Large intestine (tissue), 3 donors: ENCODE data around the gene CXCL3. TPM values are rescaled to one million over a fixed set of nuclear protein-coding genes. Genes with fewer than 3 reads are reported as not detected.

Source experiments
- DNase-seq, 2 donors: peaks; one replicate each; pipeline versions ENCODE4 v3.0.0 to v3.0.0-alpha.2; 2013
- H3K27ac ChIP-seq: one replicate; pipeline ENCODE4 v1.5.1; 2013; ENCODE audit warnings: low read length
- H3K27me3 ChIP-seq: 2 replicates; pipeline ENCODE4 v1.6.1; 2013; ENCODE audit warnings: low read length; ENCODE audit not compliant: control insufficient read depth, insufficient read depth
- H3K36me3 ChIP-seq: 2 replicates; pipeline ENCODE4 v1.6.1; 2013; ENCODE audit warnings: low read length; ENCODE audit not compliant: control insufficient read depth, insufficient read depth
- H3K4me1 ChIP-seq: one replicate; pipeline ENCODE4 v1.6.1; 2013; ENCODE audit warnings: low read length; ENCODE audit not compliant: control insufficient read depth, insufficient read depth
- H3K4me3 ChIP-seq: one replicate; pipeline ENCODE4 v1.5.1; 2013; ENCODE audit warnings: low read length
- H3K9me3 ChIP-seq: one replicate; pipeline ENCODE4 v1.6.1; 2013; ENCODE audit warnings: mild to moderate bottlenecking, low read depth, low read length, moderate library complexity; ENCODE audit not compliant: control insufficient read depth
- WGBS: methylation state at CpG from one replicate; pipeline ENCODE4 v1.1.5; 2013; ENCODE audit warnings: low lambda C conversion rate; ENCODE audit not compliant: insufficient coverage; 5-methylcytosine and 5-hydroxymethylcytosine counted together
- polyA plus RNA-seq: library from polyadenylated mRNA; unstranded; fragments of 120-200 nt; gene quantifications from one replicate; pipeline ENCODE4 v1.2.1, GENCODE V29; 2013

The CXCL3 gene
- polyA plus RNA-seq, 1 donor = 1.4 TPM

DNA sequence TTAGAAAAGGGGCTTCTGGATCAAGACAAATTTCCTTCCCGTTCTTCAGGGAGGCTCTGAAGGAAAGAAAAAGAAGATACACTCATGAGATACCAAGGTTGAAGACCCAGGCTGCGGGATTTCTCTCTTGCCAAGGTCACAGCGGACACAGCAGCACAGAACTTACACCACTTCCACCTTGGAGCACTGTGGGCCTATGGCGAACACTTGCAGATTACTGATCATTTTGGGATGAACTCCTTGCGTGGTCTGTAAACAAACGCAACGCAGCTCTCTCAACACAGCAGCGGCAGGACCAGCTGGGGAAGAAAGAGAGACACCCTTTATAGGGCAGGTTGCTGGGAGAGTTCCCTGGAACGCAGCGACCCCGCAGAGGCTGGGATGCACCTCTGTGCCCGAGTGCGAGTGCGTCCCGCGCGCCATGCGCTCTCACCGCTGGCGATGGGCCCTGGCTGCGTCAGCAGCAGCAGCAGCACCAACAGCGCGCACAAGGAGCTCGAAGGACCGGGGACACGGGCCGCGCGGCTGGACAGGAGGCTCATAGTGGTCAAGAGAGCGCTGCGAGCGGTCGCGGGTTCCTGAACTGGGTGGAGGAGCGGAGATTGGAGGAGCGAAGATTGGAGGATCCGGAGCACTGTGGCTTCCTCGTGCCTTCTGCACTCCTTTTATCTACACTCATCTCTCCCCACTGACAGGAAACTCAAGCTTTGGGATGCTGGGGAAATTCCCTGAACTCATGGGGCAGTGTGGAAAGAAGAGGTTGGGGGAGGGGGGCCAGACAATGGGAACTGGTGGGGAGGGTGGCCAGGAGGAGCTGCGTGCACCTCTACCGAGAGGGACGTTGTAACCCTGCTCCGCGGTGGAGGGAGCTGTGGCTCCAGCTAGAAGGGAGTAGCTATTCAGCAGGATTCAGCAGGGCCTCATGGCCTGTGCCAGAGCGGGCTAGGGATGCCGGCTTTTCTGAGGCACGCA, 40.2 kb downstream of the CXCL3 start, which contains the start of gene CXCL5:
Gene CXCL5, minus strand, starts transcription at position 638 of the 972 bp plus-strand sequence. Its CDS starts 96 bp downstream, at position 542.
- DNase-seq = peak; percentile 16 to 62
- H3K36me3 ChIP-seq = no peaks in the 10 kb centered on the region
- no CpG with 5 or more reads among the region's 46 CpGs for WGBS
- H3K4me1 ChIP-seq = no peaks in the 10 kb centered on the region
- peaks cover 4% of the 10 kb centered on the region for H3K9me3 ChIP-seq
- peaks cover 5% of the 10 kb centered on the region for H3K27me3 ChIP-seq
- peak within 1 kb of the TSS; percentile 34 for H3K4me3 ChIP-seq
- H3K27ac ChIP-seq = no peak within 1 kb of the TSS

DNA sequence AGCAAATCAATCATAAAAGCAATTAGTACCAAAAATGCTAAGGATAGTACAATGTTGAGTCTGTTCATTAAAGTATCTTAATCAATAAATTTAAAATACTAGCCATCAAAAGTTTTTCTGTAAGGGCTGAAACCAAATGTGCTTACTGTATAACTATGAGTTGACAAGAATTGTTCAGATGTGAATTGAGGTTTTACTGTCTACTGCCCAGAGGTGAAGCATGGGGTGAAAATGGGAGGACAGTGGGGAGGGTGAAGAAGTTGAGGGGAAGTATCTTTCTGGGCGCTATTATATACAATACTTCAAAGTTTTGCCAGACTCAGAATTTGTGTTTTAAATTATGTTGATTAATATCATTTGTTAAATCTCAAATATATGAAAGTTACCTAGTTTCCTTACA, 46.4 kb downstream of the CXCL3 start:
- Histone ChIP-seq H3K9me3 (no peaks in the 10 kb centered on the region), H3K27me3 (no peaks in the 10 kb centered on the region), H3K27ac (no peak overlapping the region), H3K4me3 (no peak overlapping the region), H3K36me3 (no peaks in the 10 kb centered on the region), H3K4me1 (no peaks in the 10 kb centered on the region)
- no CpG with 5 or more reads among the region's 1 CpG for WGBS
- DNase-seq = no peak

DNA sequence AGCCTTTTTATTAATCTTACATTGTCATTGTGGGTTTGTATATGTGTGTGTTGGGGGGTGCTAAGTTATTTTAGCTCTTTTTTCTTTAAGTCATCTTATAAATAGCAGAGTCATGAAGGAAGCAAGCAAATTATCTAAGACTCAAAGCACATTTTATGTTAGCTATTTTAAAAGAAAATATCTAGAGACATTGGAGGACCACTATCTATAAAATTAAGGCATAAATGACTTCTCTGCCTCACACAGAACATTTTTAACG, 46.8 kb downstream of the CXCL3 start:
- DNase-seq = no peak
- 100% methylated on average over 1 of the region's 1 CpG for WGBS

DNA sequence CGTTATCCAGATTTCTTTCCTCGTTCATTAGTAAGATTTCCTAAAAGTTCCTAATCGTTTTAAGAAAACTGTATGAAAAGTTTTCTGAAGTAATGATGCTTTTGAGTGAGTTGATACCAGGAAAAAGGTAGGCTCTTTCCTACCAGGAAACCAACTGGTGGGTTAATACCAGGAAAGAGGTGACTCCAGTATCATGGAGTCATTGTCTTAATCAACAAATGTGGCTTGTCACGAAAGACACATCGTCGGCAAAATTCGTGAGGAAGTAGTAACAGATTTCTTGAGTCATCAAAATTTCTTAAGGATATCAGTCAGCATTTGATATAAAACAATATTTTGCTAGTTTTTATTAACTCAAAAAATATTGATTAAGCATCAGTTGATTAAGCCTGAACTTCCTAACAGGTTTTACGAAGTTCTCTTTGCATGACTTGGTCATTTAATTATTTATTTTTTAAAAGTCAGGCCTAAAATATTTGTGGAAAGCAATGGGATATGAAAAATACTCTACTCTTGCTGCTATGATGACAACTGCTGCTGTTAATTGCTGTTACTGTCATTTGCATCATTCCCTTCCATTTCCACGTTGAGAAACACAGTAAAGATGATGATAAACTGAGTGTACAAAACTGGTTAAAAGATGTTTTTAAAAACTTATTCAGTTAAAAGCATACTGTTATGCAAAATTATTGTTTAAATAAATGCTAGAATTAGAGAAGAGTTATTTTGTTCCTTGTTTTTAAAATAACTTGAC, 47.3 kb downstream of the CXCL3 start:
- Histone ChIP-seq H3K36me3 (no peaks in the 10 kb centered on the region), H3K27me3 (no peaks in the 10 kb centered on the region), H3K27ac (no peak overlapping the region), H3K4me1 (no peaks in the 10 kb centered on the region), H3K9me3 (no peaks in the 10 kb centered on the region), H3K4me3 (no peak overlapping the region)
- DNase-seq = no peak
- WGBS = 95% methylated on average over 6 of the region's 9 CpGs

More for the DNA sequence above, 46.8 kb downstream of the CXCL3 start:
- Histone ChIP-seq H3K36me3 (no peaks in the 10 kb centered on the region), H3K4me3 (no peak overlapping the region), H3K9me3 (no peaks in the 10 kb centered on the region), H3K4me1 (no peaks in the 10 kb centered on the region), H3K27ac (no peak overlapping the region), H3K27me3 (no peaks in the 10 kb centered on the region)

DNA sequence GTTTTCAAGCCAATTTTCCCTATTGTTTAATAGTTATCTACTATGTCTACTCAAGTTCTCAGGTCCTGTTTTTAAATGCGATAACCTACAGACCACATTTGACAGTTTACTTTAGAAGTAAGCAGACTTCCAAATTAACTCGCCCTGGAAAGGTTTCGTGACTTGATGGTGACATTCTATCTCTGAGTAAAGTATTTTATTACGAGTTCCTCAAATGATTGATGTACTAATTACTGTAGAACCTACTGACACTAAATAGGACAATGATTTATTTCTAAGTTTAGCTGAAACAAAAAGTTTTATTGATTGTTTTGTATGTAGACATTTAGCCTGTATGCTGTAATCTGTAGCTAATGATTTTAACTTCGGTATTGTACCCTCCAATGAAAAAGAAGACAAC, 48.6 kb downstream of the CXCL3 start:
- DNase-seq = no peak
- H3K4me3 ChIP-seq = no peak overlapping the region
- 90% methylated on average over 2 of the region's 5 CpGs for WGBS
- no peak overlapping the region for H3K27ac ChIP-seq
- no peaks in the 10 kb centered on the region for H3K36me3 ChIP-seq
- no peaks in the 10 kb centered on the region for H3K27me3 ChIP-seq
- H3K4me1 ChIP-seq = no peaks in the 10 kb centered on the region
- H3K9me3 ChIP-seq = no peaks in the 10 kb centered on the region

DNA sequence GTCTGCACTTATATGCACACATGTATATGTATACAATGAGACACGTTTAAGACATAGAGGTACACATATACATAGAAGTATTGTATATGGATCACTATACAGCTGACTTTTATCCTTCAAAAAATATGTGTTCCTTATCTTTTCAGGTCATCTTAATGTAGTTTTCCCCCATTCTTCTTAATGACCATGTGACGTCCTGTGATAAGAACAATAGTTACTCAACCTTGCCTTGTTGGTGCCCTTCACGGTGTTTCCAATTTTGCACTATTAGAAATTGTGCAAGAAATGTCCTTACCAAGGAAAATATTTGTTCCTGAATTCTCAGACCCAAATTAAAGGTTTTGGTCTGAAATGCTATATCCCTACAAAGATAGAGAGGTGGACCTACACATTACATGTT, 49.5 kb downstream of the CXCL3 start:
- Histone ChIP-seq H3K27ac (no peak overlapping the region), H3K4me3 (no peak overlapping the region), H3K4me1 (no peaks in the 10 kb centered on the region), H3K36me3 (no peaks in the 10 kb centered on the region), H3K27me3 (no peaks in the 10 kb centered on the region), H3K9me3 (no peaks in the 10 kb centered on the region)
- WGBS = no CpG with 5 or more reads among the region's 3 CpGs
- DNase-seq = no peak

DNA sequence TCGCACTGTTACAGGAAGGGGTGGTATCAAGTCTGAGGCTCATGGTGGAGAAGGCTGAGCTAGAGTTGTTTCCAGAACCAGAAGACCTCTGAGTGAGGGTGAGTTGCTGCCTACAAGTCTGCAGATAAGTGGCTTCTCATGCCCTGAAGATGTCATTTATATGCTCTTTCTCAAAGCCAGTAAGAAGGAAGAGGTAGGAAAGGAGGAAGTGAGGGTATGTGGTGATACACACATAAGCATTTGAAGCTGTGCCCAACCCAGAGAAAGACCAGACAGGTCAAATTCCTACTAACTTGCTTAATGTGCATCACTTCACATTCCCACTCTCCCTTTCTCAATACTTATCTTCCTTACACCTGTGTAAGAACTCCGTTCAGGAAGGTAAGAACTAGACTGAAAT, 50.4 kb downstream of the CXCL3 start, which contains the start of gene PPBP:
Gene PPBP, minus strand, starts transcription at position 130 of the 400 bp plus-strand sequence. Its CDS starts 87 bp downstream, at position 43.
- H3K27ac ChIP-seq = no peak within 1 kb of the TSS
- H3K36me3 ChIP-seq = no peaks in the 10 kb centered on the region
- no peak within 1 kb of the TSS for H3K4me3 ChIP-seq
- H3K4me1 ChIP-seq = no peaks in the 10 kb centered on the region
- DNase-seq = no peak
- H3K27me3 ChIP-seq = no peaks in the 10 kb centered on the region
- H3K9me3 ChIP-seq = no peaks in the 10 kb centered on the region
- whole genome bisulfite sequencing = 78% methylated on average over 1 of the region's 2 CpGs

Other genes starting within 250 kb of the CXCL3 start
- 0.19 TPM for gene CXCL6, start 202.0 kb downstream of the CXCL3 start, polyA plus RNA-seq
- gene PF4V1, start 185.4 kb downstream of the CXCL3 start, polyA plus RNA-seq = 0.24 TPM
- 4.3 TPM for gene CXCL1, start 169.3 kb downstream of the CXCL3 start, polyA plus RNA-seq
- 0.33 TPM for gene PF4, start 56.7 kb downstream of the CXCL3 start, polyA plus RNA-seq
- gene PPBP, start 50.5 kb downstream of the CXCL3 start, polyA plus RNA-seq = 1.8 TPM
- gene CXCL5, start 40.0 kb downstream of the CXCL3 start, polyA plus RNA-seq = 0.30 TPM
- gene CXCL2, start 60.5 kb upstream of the CXCL3 start, polyA plus RNA-seq = 8.6 TPM
- 15.2 TPM for gene MTHFD2L, start 119.4 kb upstream of the CXCL3 start, polyA plus RNA-seq